Activated naive CD4-positive, alpha-beta T cell treated with anti-CD3 and anti-CD28 coated beads for 36 hours (primary cell): ENCODE measurements around the gene ALG1L2. TPM values are rescaled to one million over a fixed set of nuclear protein-coding genes. Genes with fewer than 3 reads are reported as not detected.
"Not testable (repeated sequence)": the region's sequence is repeated elsewhere in the genome, so short reads cannot be mapped to it uniquely, and the experiment has no call there.

Experiments used
- CTCF ChIA-PET: fragments of 350-600 bp; sonication (Branson Sonifier 250); formaldehyde crosslinking; loops from one replicate; lab custom pipeline; 2021; ENCODE audit warnings: antibody characterized with exemption; lab: Charles Lee
- DNase-seq: peaks from one replicate; pipeline ENCODE4 v3.0.0-alpha.2; 2020
- H3K27ac Mint-ChIP-seq: one replicate; pipeline ENCODE4 v1.8.0; 2021; ENCODE audit warnings: mild to moderate bottlenecking, mixed read lengths
- H3K27me3 Mint-ChIP-seq: one replicate; pipeline ENCODE4 v1.8.0; 2021; ENCODE audit warnings: low read depth, mixed read lengths
- H3K36me3 Mint-ChIP-seq: one replicate; pipeline ENCODE4 v1.8.0; 2021; ENCODE audit warnings: low read depth, mixed read lengths
- H3K4me1 Mint-ChIP-seq: one replicate; pipeline ENCODE4 v1.8.0; 2021; ENCODE audit warnings: low read depth, mixed read lengths
- H3K4me3 Mint-ChIP-seq: one replicate; pipeline ENCODE4 v1.8.0; 2021; ENCODE audit warnings: mild to moderate bottlenecking, moderate library complexity, mixed read lengths
- H3K9me3 Mint-ChIP-seq: one replicate; pipeline ENCODE4 v1.8.0; 2021; ENCODE audit warnings: mixed read lengths
- intact Hi-C: fragments of 100-400 bp; cut with micrococcal nuclease; formaldehyde crosslinking; loops from one replicate; pipeline ENCODE4 v1.15.1; 2023
- total RNA-seq, 2 experiments: library from RNA; stranded (reverse); gene quantifications; one replicate each; pipeline ENCODE4 v1.2.3, GENCODE V29; 2021

ALG1L2 gene, protein sequence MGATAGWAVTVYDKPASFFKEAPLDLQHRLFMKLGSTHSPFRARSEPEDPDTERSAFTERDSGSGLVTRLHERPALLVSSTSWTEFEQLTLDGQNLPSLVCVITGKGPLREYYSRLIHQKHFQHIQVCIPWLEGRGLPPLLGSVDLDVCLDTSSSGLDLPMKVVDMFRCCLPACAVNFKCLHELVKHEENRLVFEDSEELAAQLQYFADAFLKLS
- total RNA-seq = not detected

DNA sequence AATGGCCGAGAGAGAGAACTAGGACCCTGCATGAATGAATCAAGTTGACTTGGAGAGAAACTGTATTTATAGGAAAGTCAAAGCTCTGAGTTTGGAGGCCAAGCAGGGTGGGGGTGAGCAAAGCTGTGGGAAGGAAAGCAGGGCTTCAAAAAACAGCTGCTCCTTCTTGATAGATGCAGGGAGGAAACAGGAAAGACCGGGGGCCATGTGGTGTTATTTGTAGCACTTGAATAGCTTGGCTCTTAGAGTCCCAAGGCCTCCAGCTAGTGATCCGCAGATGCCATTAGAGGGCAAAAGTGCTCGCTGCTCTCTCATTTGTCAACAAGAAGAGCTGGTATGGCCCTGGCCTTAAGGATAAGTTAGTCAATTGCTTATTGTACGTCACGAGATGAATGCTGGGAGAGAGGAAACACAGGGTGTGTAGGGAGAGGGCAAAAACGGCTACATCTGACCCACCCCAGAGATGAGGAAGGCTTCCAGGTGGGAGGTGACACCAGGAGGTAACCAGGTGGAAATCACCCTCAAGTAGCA, at the start of gene ALG1L2:
TSS of gene ALG1L2 (plus strand) at position 481 of the 531 bp plus-strand sequence. CDS start 186 bp downstream, outside the sequence.
- H3K27ac Mint-ChIP-seq = no peak within 1 kb of the TSS
- H3K9me3 Mint-ChIP-seq = no peaks in the 10 kb centered on the region
- DNase-seq = no peak
- H3K4me1 Mint-ChIP-seq = no peaks in the 10 kb centered on the region
- H3K4me3 Mint-ChIP-seq = no peak within 1 kb of the TSS
- CTCF ChIA-PET = no interaction called here
- H3K27me3 Mint-ChIP-seq = peaks cover 9% of the 10 kb centered on the region
- H3K36me3 Mint-ChIP-seq = no peaks in the 10 kb centered on the region
- intact Hi-C loops = no loop called here

DNA sequence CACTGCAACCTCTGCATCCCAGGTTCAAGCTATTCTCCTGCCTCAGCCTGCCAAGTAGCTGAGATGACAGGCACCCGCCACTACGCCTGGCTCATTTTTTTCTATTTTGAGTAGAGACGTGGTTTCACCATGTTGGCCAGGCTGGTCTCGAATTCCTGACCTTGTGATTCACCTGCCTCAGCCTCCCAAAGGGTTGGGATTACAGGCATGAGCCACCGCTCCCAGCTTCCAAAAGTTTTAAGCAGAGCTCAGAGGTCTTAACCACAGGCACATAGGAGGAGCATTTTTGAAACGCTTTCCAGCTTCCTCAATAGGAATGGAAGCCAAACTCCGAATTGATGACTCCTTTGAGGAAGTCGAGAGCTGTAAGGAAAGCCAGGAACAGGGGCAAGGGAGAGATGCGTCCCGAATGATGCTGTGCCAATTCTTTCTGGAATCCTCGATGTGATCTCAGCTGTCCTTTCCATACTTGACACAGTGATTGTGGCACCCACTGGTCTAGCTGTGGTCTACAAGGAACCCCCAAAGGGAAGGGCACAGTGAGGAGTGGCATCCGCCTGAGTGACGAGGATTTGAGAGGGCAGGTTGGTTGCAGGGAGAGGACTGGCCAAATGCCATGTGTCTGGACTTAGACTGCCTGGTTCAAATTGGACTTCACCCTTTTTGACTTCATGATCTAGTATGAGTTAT, 44.4 kb upstream of the ALG1L2 start:
- H3K36me3 Mint-ChIP-seq, H3K27me3 Mint-ChIP-seq, H3K4me1 Mint-ChIP-seq, CTCF ChIA-PET, intact Hi-C loops, H3K4me3 Mint-ChIP-seq, H3K27ac Mint-ChIP-seq, H3K9me3 Mint-ChIP-seq, DNase-seq: not testable (repeated sequence)

GRCh38 chr3:130042736-130043135, 38.9 kb upstream of the ALG1L2 start:
- intact Hi-C loops, H3K4me3 Mint-ChIP-seq, H3K27me3 Mint-ChIP-seq, H3K4me1 Mint-ChIP-seq, H3K9me3 Mint-ChIP-seq, H3K36me3 Mint-ChIP-seq, H3K27ac Mint-ChIP-seq, DNase-seq: not testable (repeated sequence)
- CTCF ChIA-PET = interaction anchor here (1.4 kb wide), 1 partner anchor 63 kb away, joined by 4 read pairs; no protein-coding TSS in a partner anchor

GRCh38 chr3:130043658-130044057, 38.0 kb upstream of the ALG1L2 start:
- intact Hi-C loops, H3K36me3 Mint-ChIP-seq, H3K4me1 Mint-ChIP-seq, H3K4me3 Mint-ChIP-seq, DNase-seq, H3K27me3 Mint-ChIP-seq, H3K27ac Mint-ChIP-seq, H3K9me3 Mint-ChIP-seq: not testable (repeated sequence)
- CTCF ChIA-PET = interaction anchor here (1.4 kb wide), 1 partner anchor 62 kb away, joined by 4 read pairs; no protein-coding TSS in a partner anchor

- Mint-ChIP-seq H3K4me3 (no peak overlapping the region), H3K9me3 (no peaks in the 10 kb centered on the region), H3K27ac (no peak overlapping the region), H3K27me3 (no peaks in the 10 kb centered on the region), H3K4me1 (no peaks in the 10 kb centered on the region), H3K36me3 (no peaks in the 10 kb centered on the region)
- no peak for DNase-seq
- CTCF ChIA-PET = no interaction called here
- intact Hi-C loops = no loop called here
Observed at GRCh38 chr3:130044370-130044769, 37.3 kb upstream of the ALG1L2 start.

- H3K4me3 Mint-ChIP-seq = no peak overlapping the region
- no peak for DNase-seq
- H3K4me1 Mint-ChIP-seq = no peaks in the 10 kb centered on the region
- no peaks in the 10 kb centered on the region for H3K36me3 Mint-ChIP-seq
- no peaks in the 10 kb centered on the region for H3K27me3 Mint-ChIP-seq
- CTCF ChIA-PET = no interaction called here
- intact Hi-C loops = no loop called here
- no peaks in the 10 kb centered on the region for H3K9me3 Mint-ChIP-seq
- H3K27ac Mint-ChIP-seq = no peak overlapping the region
Observed at GRCh38 chr3:130048726-130049125, 32.9 kb upstream of the ALG1L2 start.

DNA sequence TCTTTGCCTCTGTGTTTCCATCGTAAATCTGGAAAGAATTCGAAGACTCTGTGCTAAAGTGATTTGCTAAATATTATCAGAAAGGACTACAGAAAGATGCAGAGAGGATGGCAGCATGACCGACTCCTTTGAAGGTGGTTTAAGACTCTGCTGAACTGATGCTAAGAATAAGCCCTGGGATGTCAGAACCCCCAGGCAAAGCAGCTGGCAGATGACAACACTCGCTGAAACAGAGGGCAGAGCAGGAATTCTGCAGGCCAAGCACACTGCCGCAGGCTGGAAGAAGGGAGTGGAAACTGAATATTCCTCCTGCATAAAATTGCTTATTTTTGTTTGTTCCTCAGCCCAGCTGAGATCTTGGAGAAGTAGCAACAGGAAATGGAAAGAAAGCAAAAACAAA, 29.3 kb upstream of the ALG1L2 start:
- DNase-seq, H3K27me3 Mint-ChIP-seq, CTCF ChIA-PET, H3K36me3 Mint-ChIP-seq, H3K4me1 Mint-ChIP-seq, H3K27ac Mint-ChIP-seq, H3K4me3 Mint-ChIP-seq, H3K9me3 Mint-ChIP-seq, intact Hi-C loops: not testable (repeated sequence)

DNA sequence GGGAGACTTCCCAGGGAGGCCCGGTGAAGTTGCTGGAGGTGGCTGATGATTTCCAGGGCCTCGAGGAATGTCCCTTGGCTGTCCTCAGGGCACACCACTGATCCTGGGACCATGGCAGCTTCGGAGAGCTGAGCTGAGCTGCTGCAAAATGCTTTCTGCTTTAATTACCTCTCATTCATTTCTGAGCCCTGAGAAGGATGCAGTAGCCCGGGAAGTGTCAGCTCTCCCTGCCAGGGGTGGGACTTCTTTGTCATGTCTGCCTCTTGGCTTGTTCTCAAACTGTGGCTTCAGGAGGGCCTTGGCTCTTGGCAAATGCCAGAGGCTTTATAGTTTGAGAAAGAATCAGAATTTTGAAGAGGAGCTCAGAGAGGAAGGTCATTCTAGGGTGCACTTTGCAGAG, 28.7 kb upstream of the ALG1L2 start:
- H3K27ac Mint-ChIP-seq, CTCF ChIA-PET, intact Hi-C loops, H3K36me3 Mint-ChIP-seq, DNase-seq, H3K9me3 Mint-ChIP-seq, H3K27me3 Mint-ChIP-seq, H3K4me3 Mint-ChIP-seq, H3K4me1 Mint-ChIP-seq: not testable (repeated sequence)

DNA sequence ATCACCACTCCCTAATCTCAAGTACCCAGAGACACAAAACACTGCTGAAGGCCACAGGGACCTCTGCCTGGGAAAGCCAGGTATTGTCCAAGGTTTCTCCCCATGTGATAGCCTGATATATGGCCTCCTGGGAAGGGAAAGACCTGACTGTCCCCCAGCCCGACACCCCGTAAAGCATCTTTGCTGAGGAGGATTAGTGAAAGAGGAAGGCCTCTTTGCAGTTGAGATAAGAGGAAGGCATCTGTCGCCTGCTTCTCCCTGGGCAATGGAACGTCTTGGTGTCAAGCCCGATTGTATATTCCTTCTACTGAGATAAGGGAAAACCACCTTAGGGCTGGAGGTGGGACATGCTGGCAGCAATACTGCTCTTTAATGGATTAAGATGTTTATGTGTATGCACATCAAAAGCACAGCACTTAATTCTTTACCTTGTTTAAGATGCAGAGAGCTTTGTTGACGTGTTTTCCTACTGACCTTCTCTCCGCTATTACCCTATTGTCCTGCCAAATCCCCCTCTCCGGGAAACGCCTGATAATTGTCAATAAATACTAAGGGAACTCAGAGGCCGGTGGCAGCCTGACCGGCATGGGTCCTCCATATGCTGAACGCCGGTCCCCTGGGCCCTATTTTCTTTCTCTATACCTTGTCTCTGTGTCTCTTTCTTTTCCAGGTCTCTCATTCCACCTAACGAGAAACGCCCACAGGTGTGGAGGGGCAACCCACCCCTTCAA, 23.9 kb upstream of the ALG1L2 start:
- CTCF ChIA-PET, H3K27me3 Mint-ChIP-seq, H3K9me3 Mint-ChIP-seq, H3K4me3 Mint-ChIP-seq, intact Hi-C loops, H3K27ac Mint-ChIP-seq, DNase-seq, H3K4me1 Mint-ChIP-seq, H3K36me3 Mint-ChIP-seq: not testable (repeated sequence)

DNA sequence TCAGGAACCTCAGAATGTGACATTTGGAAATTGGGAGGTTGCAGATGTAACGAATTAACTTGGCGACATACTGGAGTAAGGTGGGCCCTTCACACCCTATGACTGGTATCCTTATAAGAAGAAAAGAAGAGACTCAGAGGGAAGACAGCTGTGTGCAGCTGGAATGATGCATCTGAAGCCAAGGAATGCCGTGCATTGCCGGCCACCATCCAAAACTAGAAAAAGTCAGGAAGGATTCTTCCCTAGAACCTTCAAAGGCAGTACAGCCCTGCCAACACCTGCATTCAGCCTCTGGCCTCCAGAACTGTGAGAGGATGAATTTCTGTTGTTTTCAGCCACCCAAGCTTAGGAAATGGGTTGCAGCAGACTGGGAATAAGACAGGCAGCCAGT, 23.4 kb upstream of the ALG1L2 start:
- H3K9me3 Mint-ChIP-seq, H3K27me3 Mint-ChIP-seq, intact Hi-C loops, H3K36me3 Mint-ChIP-seq, H3K4me3 Mint-ChIP-seq, CTCF ChIA-PET, H3K27ac Mint-ChIP-seq, DNase-seq, H3K4me1 Mint-ChIP-seq: not testable (repeated sequence)

DNA sequence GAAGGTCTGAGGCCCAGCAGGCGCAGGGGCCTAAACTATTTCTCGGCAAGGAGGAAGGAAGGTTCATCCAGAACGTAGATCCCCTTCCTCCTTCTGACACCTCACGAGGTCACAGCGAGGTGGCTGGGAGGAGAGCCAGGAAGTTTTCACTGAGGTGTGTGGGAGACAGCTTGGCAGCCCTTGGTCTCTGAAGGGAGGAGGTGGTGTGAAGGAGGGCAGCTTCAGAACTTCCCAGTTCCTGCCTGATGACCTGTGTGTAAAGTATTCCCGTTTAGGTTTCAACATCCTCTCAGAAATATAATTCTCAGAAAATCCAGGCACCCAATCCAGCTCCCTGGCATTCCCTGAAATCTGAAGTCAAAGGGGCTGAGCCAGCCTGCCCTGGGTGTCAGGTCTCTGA, 22.9 kb upstream of the ALG1L2 start:
- H3K27ac Mint-ChIP-seq, H3K36me3 Mint-ChIP-seq, H3K4me3 Mint-ChIP-seq, DNase-seq, H3K9me3 Mint-ChIP-seq, H3K27me3 Mint-ChIP-seq, intact Hi-C loops, H3K4me1 Mint-ChIP-seq, CTCF ChIA-PET: not testable (repeated sequence)

DNA sequence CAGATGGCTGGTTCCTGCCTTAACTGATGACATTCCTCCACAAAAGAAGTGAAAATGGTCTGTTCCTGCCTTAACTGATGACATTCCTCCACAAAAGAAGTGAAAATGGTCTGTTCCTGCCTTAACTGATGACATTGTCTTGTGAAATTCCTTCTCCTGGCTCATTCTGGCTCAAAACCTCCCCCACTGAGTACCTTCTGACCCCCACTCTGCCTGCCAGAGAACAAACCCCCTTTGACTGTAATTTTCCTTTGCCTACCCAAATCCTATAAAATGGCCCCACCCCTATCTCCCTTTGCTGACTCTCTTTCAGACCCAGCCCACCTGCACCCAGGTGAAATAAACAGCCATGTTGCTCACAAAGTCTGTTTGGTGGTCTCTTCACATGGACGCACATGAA, 22.5 kb upstream of the ALG1L2 start:
- H3K27ac Mint-ChIP-seq, H3K27me3 Mint-ChIP-seq, intact Hi-C loops, H3K4me1 Mint-ChIP-seq, H3K4me3 Mint-ChIP-seq, DNase-seq, CTCF ChIA-PET, H3K36me3 Mint-ChIP-seq, H3K9me3 Mint-ChIP-seq: not testable (repeated sequence)
